K562 (cell line): ENCODE data around the gene SHISA9. TPM values are rescaled to one million over a fixed set of nuclear protein-coding genes. Genes with fewer than 3 reads are reported as not detected.

ENCODE experiments used
- ATAC-seq: fragments of 200-7000 bp; cut with Tn5 transposase; 3 replicates; pipeline ENCODE4 v1.9.1; 2020; ENCODE audit warnings: moderate library complexity
- BruUV-seq: library from RNA; stranded (reverse); fragments of 400-500 nt; replicated peaks from 2 replicates; lab custom pipeline; 2021; lab: Mats Ljungman, UMichigan
- CTCF ChIA-PET: fragments of 300-600 bp; formaldehyde crosslinking; extraction: SDS; loops from one replicate; lab custom pipeline; 2021; ENCODE audit warnings: low intra/inter-chr PET ratio; lab: Yijun Ruan, JAX
- POLR2A ChIA-PET: fragments of 300-600, 350-650 bp; sonication (Branson Sonifier 250); formaldehyde crosslinking; extraction: SDS; loops from one replicate; lab custom pipeline; 2021; ENCODE audit warnings: antibody characterized with exemption, inconsistent platforms; lab: Yijun Ruan, JAX
- DNase-seq, 4 experiments: peaks; one replicate each; pipeline versions ENCODE4 v3.0.0 to v3.0.0-alpha.2; 2011 to 2018; ENCODE audit warnings: low spot score in 3 of 4, mixed read lengths in 3 of 4; ENCODE audit errors: extremely low read depth in 1 of 4
- FAIRE-seq: peaks from 2 replicates; lab custom pipeline; 2011; peaks lifted over from hg19 to GRCh38; lab: Jason Lieb, UNC
- H2AFZ ChIP-seq: 2 replicates; pipeline ENCODE4 v1.6.0; 2011; ENCODE audit warnings: low read depth, low read length, control low read depth, inconsistent platforms
- H3K27ac ChIP-seq: fragments of 200-600 bp; 3 replicates; pipeline ENCODE4 v1.8.0; 2011; ENCODE audit warnings: low read depth, mild to moderate bottlenecking, control low read depth, inconsistent platforms, low read length, moderate library complexity, mixed read lengths; ENCODE audit errors: extremely low read depth
- H3K27me3 ChIP-seq, 2 experiments: fragments of 300-600 bp in 1 of 2; 2 replicates in 1 of 2; 3 replicates in 1 of 2; pipeline versions ENCODE4 v1.6.0 to v1.8.0; 2011; ENCODE audit warnings: inconsistent platforms in 2 of 2, low read length in 2 of 2, mild to moderate bottlenecking in 1 of 2, mixed read lengths in 1 of 2, moderate library complexity in 1 of 2; ENCODE audit not compliant: control insufficient read depth in 2 of 2, insufficient read depth in 2 of 2
- H3K36me3 ChIP-seq: fragments of 300-600 bp; 3 replicates; pipeline ENCODE4 v1.8.0; 2011; ENCODE audit warnings: mild to moderate bottlenecking, low read length, inconsistent platforms; ENCODE audit not compliant: control insufficient read depth, insufficient read depth
- H3K4me1 ChIP-seq, 2 experiments: fragments of 200-600 bp in 1 of 2; replicated peaks in 1 of 2; 2 replicates in 1 of 2; 3 replicates in 1 of 2; pipeline versions ENCODE4 v1.5.1 to v1.8.0; 2011; ENCODE audit warnings: inconsistent platforms in 2 of 2, low read length in 2 of 2, mild to moderate bottlenecking in 1 of 2, mixed read lengths in 1 of 2, moderate library complexity in 1 of 2; ENCODE audit not compliant: control insufficient read depth in 2 of 2, insufficient read depth in 2 of 2
- H3K4me2 ChIP-seq: 2 replicates; pipeline ENCODE4 v1.6.1; 2011; ENCODE audit warnings: low read length, control low read depth, inconsistent platforms, mixed read lengths; ENCODE audit not compliant: insufficient read depth
- H3K4me3 ChIP-seq: fragments of 200-600 bp; sonication (generic), shearing (Covaris generic); 2 replicates; pipeline ENCODE4 v1.5.1; 2016; ENCODE audit warnings: control low read depth, inconsistent platforms
- H3K79me2 ChIP-seq: fragments of 200-600 bp; 3 replicates; pipeline ENCODE4 v1.8.0; 2011; ENCODE audit warnings: low read length, inconsistent platforms; ENCODE audit not compliant: control insufficient read depth, insufficient read depth
- H3K9ac ChIP-seq, 2 experiments: 2 replicates each; pipeline versions ENCODE4 v1.6.0 to v1.6.1; 2011; ENCODE audit warnings: low read depth in 2 of 2, low read length in 2 of 2, control low read depth in 1 of 2, inconsistent platforms in 1 of 2, mild to moderate bottlenecking in 1 of 2, mixed read lengths in 1 of 2; ENCODE audit not compliant: insufficient read depth in 1 of 2
- H3K9me1 ChIP-seq: one replicate; pipeline ENCODE4 v1.6.0; 2011; ENCODE audit warnings: inconsistent platforms, mild to moderate bottlenecking, low read length, moderate library complexity; ENCODE audit not compliant: control insufficient read depth, insufficient read depth
- H3K9me3 ChIP-seq: replicated peaks from 2 replicates; pipeline ENCODE4 v1.5.1; 2011; ENCODE audit warnings: low read depth, low read length, inconsistent platforms; ENCODE audit not compliant: control insufficient read depth, insufficient read depth
- H4K20me1 ChIP-seq: replicated peaks from 2 replicates; pipeline ENCODE4 v1.6.1; 2011; ENCODE audit warnings: low read length, inconsistent platforms, mixed read lengths; ENCODE audit not compliant: control insufficient read depth, insufficient read depth
- CEBPG ChIP-seq, 3 experiments: fragments of 200-800 bp in 1 of 3; sonication (Bioruptor generic) in 1 of 3; sonication (generic) in 1 of 3; formaldehyde crosslinking in 1 of 3; IDR thresholded peaks in 2 of 3; conservative IDR thresholded peaks in 1 of 3; 2 replicates each; pipeline versions ENCODE4 v1.6.1 to v1.8.0; 2016 to 2022; ENCODE audit warnings: missing compliant biosample characterization in 2 of 3, missing genetic modification characterization in 2 of 3, mild to moderate bottlenecking in 1 of 3, missing genetic modification reagents in 1 of 3
- DDX20 ChIP-seq: fragments of 450-650 bp; IDR thresholded peaks from 2 replicates; pipeline ENCODE4 v1.6.1; 2016; ENCODE audit warnings: missing genetic modification characterization, low read depth, mild to moderate bottlenecking, missing compliant biosample characterization, moderate library complexity
- DPF2 ChIP-seq: fragments of 450-650 bp; IDR thresholded peaks from 2 replicates; pipeline ENCODE4 v1.6.1; 2016
- ELF1 ChIP-seq: fragments of 200-800 bp; sonication (Bioruptor generic); IDR thresholded peaks from 2 replicates; pipeline ENCODE4 v1.6.1; 2016; ENCODE audit warnings: missing genetic modification characterization, missing compliant biosample characterization
- IRF2 ChIP-seq: sonication (generic); formaldehyde crosslinking; IDR thresholded peaks from 2 replicates; pipeline ENCODE4 v1.8.1; 2022; ENCODE audit warnings: mild to moderate bottlenecking, missing genetic modification reagents
- KLF6 ChIP-seq: fragments of 250-450 bp; sonication (Bioruptor Pico); IDR thresholded peaks from 2 replicates; pipeline ENCODE4 v1.4.0; 2020; ENCODE audit warnings: mild to moderate bottlenecking, moderate library complexity, borderline replicate concordance
- MTA3 ChIP-seq: fragments of 450-650 bp; formaldehyde crosslinking; IDR thresholded peaks from 2 replicates; pipeline ENCODE4 v1.6.1; 2017; ENCODE audit warnings: mild to moderate bottlenecking, borderline replicate concordance
- RAD51 ChIP-seq: fragments of 450-650 bp; IDR thresholded peaks from 2 replicates; pipeline ENCODE4 v1.7.1; 2016; ENCODE audit warnings: low read depth, mild to moderate bottlenecking, borderline replicate concordance
- SAP30 ChIP-seq: fragments of 200-600 bp; sonication (generic); IDR thresholded peaks from 2 replicates; pipeline ENCODE4 v1.6.1; 2012; ENCODE audit warnings: borderline replicate concordance, low read depth, mild to moderate bottlenecking, moderate library complexity, low read length, control low read depth, inconsistent platforms; ENCODE audit not compliant: insufficient read depth, poor library complexity, severe bottlenecking
- USF2 ChIP-seq: sonication (generic); formaldehyde crosslinking; IDR thresholded peaks from 2 replicates; pipeline ENCODE4 v1.5.0; 2020; ENCODE audit warnings: missing genetic modification reagents
- ZFP30 ChIP-seq: fragments of 250-450 bp; sonication (Bioruptor Pico); IDR thresholded peaks from 2 replicates; pipeline ENCODE4 v1.8.0; 2022; ENCODE audit warnings: moderate library complexity, mild to moderate bottlenecking, inconsistent platforms, borderline replicate concordance
- ZNF146 ChIP-seq: IDR thresholded peaks from one replicate; pipeline ENCODE4 v1.6.1; 2018; ENCODE audit warnings: missing compliant biosample characterization; ENCODE audit not compliant: unreplicated experiment
- ZNF408 ChIP-seq: fragments of 250-450 bp; sonication (Bioruptor Pico); IDR thresholded peaks from 2 replicates; pipeline ENCODE4 v1.4.0; 2020; ENCODE audit warnings: low read depth, mild to moderate bottlenecking, moderate library complexity
- ZNF512 ChIP-seq: IDR thresholded peaks from 2 replicates; pipeline ENCODE4 v1.6.1; 2016; ENCODE audit warnings: missing genetic modification characterization, missing compliant biosample characterization
- WGBS: fragments of 100-300 bp; shearing (Covaris generic); methylation state at CpG from one replicate; pipeline ENCODE4 v1.1.6; 2016; ENCODE audit warnings: low coverage, mixed read lengths; ENCODE audit not compliant: insufficient coverage; ENCODE audit errors: missing lambda C conversion rate; 5-methylcytosine and 5-hydroxymethylcytosine counted together
- in situ Hi-C: fragments of 300-500 bp; cut with MboI; formaldehyde crosslinking; loops from 4 replicates; pipeline ENCODE4 v1.15.0; 2018; ENCODE audit warnings: inconsistent platforms, mixed read lengths
- intact Hi-C: fragments of 100-400 bp; cut with micrococcal nuclease; formaldehyde crosslinking; loops from 2 replicates; pipeline ENCODE4 v1.14.2; 2022
- polyA plus RNA-seq, 8 experiments: library from polyadenylated mRNA; depleted of rRNA in 4 of 8; stranded (reverse) in 5 of 8; unstranded in 3 of 8; fragments of >200 nt; fragmentation: Nextera tagmentation in 2 of 8; fragmentation: Illumina TruSeq in 1 of 8; extraction: Ambion mirVana in 2 of 8; extraction: Trizol in 1 of 8; gene quantifications; 2 replicates each; pipeline versions ENCODE4 v1.2.1 to v1.2.3, GENCODE V29; 2011 to 2014; ENCODE audit warnings: inconsistent platforms in 1 of 8, missing spikeins in 1 of 8
- total RNA-seq, 7 experiments: library from RNA; depleted of rRNA in 6 of 7; stranded (reverse); fragments of >200 nt in 6 of 7; fragmentation: Illumina TruSeq in 2 of 7; extraction: Trizol in 2 of 7; gene quantifications; 2 replicates each; pipeline versions ENCODE4 v1.2.1 to v1.2.3, GENCODE V29; 2011 to 2021; ENCODE audit warnings: low replicate concordance in 1 of 7

The SHISA9 gene
- total and polyA plus RNA-seq, 9 of the 15 experiments (the other 6 are each of a cell fraction or from before 2014, with no cell fraction given) = under 0.01 to 0.16 (median 0.01) TPM; not detected in 6

GRCh38 chr16:12878973-12879372 lies 22.4 kb upstream of the SHISA9 start:
- Histone ChIP-seq H3K9me1 (no peaks in the 10 kb centered on the region), H3K79me2 (no peaks in the 10 kb centered on the region), H4K20me1 (no peaks in the 10 kb centered on the region), H3K4me2 (no peak overlapping the region), H3K27me3 (peaks cover 6 to 11% of the 10 kb centered on the region in 2 experiments; a peak in 3 of 5 replicates), H3K4me3 (no peak overlapping the region), H3K36me3 (no peaks in the 10 kb centered on the region), H2AFZ (no peak overlapping the region), H3K9me3 (no peaks in the 10 kb centered on the region), H3K27ac (no peak overlapping the region), H3K4me1 (no peaks in the 10 kb centered on the region), H3K9ac (no peak overlapping the region)
- no peak for FAIRE-seq
- in situ Hi-C loops (no loop called here), intact Hi-C loops (no loop called here)
- BruUV-seq = no TSS peak
- WGBS = 21% methylated on average over 3 of the region's 4 CpGs
- no peak for DNase-seq
- ChIA-PET CTCF (no interaction called here), POLR2A (no interaction called here)
- TF ChIP-seq ZNF512 (tag) = peak; percentile 65; the same call in 1 of the 2 replicates
- TF ChIP-seq IRF2 (CRISPR knock-in tag) = no peak
- ATAC-seq = no peak

- no peak overlapping the region for H3K27ac ChIP-seq
- H3K79me2 ChIP-seq = no peaks in the 10 kb centered on the region
- WGBS = 0% methylated on average over 2 of the region's 2 CpGs
- in situ Hi-C loops (no loop called here), intact Hi-C loops (no loop called here)
- ATAC-seq (peak; percentile 53; the same call in 2 of the 3 replicates), DNase-seq (no peak), FAIRE-seq (no peak)
- H3K4me3 ChIP-seq = no peak overlapping the region
- ChIA-PET CTCF (no interaction called here), POLR2A (no interaction called here)
- no peaks in the 10 kb centered on the region for H3K9me1 ChIP-seq
- H4K20me1 ChIP-seq = no peaks in the 10 kb centered on the region
- H3K36me3 ChIP-seq = no peaks in the 10 kb centered on the region
- no peaks in the 10 kb centered on the region for H3K9me3 ChIP-seq
- H3K4me1 ChIP-seq = no peaks in the 10 kb centered on the region
- no peak overlapping the region for H3K4me2 ChIP-seq
- H2AFZ ChIP-seq = no peak overlapping the region
- no TSS peak for BruUV-seq
- H3K9ac ChIP-seq = no peak overlapping the region
- peaks cover 3 to 11% of the 10 kb centered on the region in 2 experiments; a peak in 3 of 5 replicates for H3K27me3 ChIP-seq
- TF ChIP-seq ELF1 (tag) (no peak), RAD51 (peak; percentile 74), ZNF408 (no peak), DDX20 (tag) (no peak), MTA3 (no peak), USF2 (CRISPR knock-in tag) (peak; percentile 86), DPF2 (no peak), SAP30 (no peak), ZNF146 (CRISPR knock-in tag) (no peak), CEBPG (CRISPR knock-in tag; IDR thresholded peaks at IDR 0.05) (no peak), CEBPG (tag; conservative IDR thresholded peaks at IDR 0.05 in 1 of 2, IDR thresholded peaks at IDR 0.05 in 1 of 2) (peak in 1 of 2 experiments; percentile 82; a peak in 2 of 4 replicates), ZFP30 (CRISPR knock-in tag) (no peak), KLF6 (no peak)
Measured at GRCh38 chr16:12879812-12880211, 21.6 kb upstream of the SHISA9 start.
